Osteoblast (primary cell): ENCODE data around the gene FHIT. TPM values are rescaled to one million over a fixed set of nuclear protein-coding genes. Genes with fewer than 3 reads are reported as not detected.

Experiments used
- DNase-seq: peaks from one replicate; pipeline ENCODE4 v3.0.0; 2011; ENCODE audit warnings: low spot score, mixed read lengths; ENCODE audit not compliant: insufficient read length; ENCODE audit errors: missing footprints
- H2AFZ ChIP-seq: 2 replicates; pipeline ENCODE4 v1.6.0; 2011; ENCODE audit warnings: mild to moderate bottlenecking, low read length
- H3K27ac ChIP-seq: 2 replicates; pipeline ENCODE4 v1.5.1; 2011; ENCODE audit warnings: mild to moderate bottlenecking, low read depth, low read length, moderate library complexity
- H3K27me3 ChIP-seq: 2 replicates; pipeline ENCODE4 v1.6.0; 2012; ENCODE audit warnings: mild to moderate bottlenecking, control low read depth, inconsistent platforms, low read length, moderate library complexity; ENCODE audit not compliant: insufficient read depth
- H3K36me3 ChIP-seq: 2 replicates; pipeline ENCODE4 v1.5.1; 2011; ENCODE audit warnings: mild to moderate bottlenecking, low read length, control low read depth, moderate library complexity; ENCODE audit not compliant: insufficient read depth
- H3K4me1 ChIP-seq: 2 replicates; pipeline ENCODE4 v1.5.1; 2011; ENCODE audit warnings: mild to moderate bottlenecking, low read length, control low read depth, moderate library complexity; ENCODE audit not compliant: insufficient read depth
- H3K4me2 ChIP-seq: 2 replicates; pipeline ENCODE4 v1.6.0; 2011; ENCODE audit warnings: mild to moderate bottlenecking, low read length; ENCODE audit not compliant: insufficient read depth
- H3K4me3 ChIP-seq: fragments of 200-600 bp; sonication (generic); 3 replicates; pipeline ENCODE4 v1.5.1; 2012; ENCODE audit warnings: mild to moderate bottlenecking, low read length, inconsistent platforms; ENCODE audit not compliant: insufficient read depth
- H3K79me2 ChIP-seq: 2 replicates; pipeline ENCODE4 v1.6.0; 2012; ENCODE audit warnings: mild to moderate bottlenecking, low read length, control low read depth, inconsistent platforms; ENCODE audit not compliant: insufficient read depth
- H3K9me3 ChIP-seq: 2 replicates; pipeline ENCODE4 v1.5.1; 2011; ENCODE audit warnings: low read depth, low read length, control low read depth
- H4K20me1 ChIP-seq: 2 replicates; pipeline ENCODE4 v1.6.0; 2012; ENCODE audit warnings: mild to moderate bottlenecking, low read length, control low read depth; ENCODE audit not compliant: insufficient read depth
- total RNA-seq: library from RNA; depleted of rRNA; stranded (reverse); fragments of >200 nt; gene quantifications from 2 replicates; pipeline ENCODE4 v1.2.3, GENCODE V29; 2012
- TF ChIP-seq, protein P1 (sequence below): IDR thresholded peaks from 2 replicates; pipeline ENCODE4 v1.5.1; 2011; ENCODE audit warnings: mild to moderate bottlenecking, low read depth, low read length, moderate library complexity; ENCODE audit errors: extremely low read depth

Gene FHIT
- total RNA-seq, 1 donor: 3.3 TPM

DNA sequence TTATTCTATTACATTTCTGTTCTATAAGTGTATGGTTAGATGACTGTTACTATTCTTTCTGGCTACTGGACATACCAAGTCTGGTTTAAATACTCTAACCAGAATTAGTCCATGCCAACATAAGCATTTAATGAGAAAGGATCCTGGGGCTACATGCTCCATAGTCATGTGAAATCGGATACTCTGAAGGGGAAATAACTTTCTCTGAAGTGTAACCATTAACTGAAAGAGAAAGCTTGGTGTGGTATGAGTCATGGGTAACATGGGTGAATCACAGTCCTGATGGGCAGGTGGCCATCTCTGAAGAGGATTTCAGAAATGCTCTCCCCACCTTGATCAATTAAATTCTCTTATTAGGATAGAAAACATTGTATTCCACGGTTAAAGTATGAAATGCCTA is 69.4 kb downstream of the FHIT start:
- Histone ChIP-seq H3K36me3 (no peaks in the 10 kb centered on the region), H3K4me2 (no peak overlapping the region), H3K4me3 (no peak overlapping the region), H2AFZ (no peak overlapping the region), H3K4me1 (no peaks in the 10 kb centered on the region), H3K27ac (no peak overlapping the region), H3K79me2 (no peaks in the 10 kb centered on the region), H3K9me3 (no peaks in the 10 kb centered on the region), H4K20me1 (no peaks in the 10 kb centered on the region), H3K27me3 (no peaks in the 10 kb centered on the region)
- TF ChIP-seq, protein P1, sequence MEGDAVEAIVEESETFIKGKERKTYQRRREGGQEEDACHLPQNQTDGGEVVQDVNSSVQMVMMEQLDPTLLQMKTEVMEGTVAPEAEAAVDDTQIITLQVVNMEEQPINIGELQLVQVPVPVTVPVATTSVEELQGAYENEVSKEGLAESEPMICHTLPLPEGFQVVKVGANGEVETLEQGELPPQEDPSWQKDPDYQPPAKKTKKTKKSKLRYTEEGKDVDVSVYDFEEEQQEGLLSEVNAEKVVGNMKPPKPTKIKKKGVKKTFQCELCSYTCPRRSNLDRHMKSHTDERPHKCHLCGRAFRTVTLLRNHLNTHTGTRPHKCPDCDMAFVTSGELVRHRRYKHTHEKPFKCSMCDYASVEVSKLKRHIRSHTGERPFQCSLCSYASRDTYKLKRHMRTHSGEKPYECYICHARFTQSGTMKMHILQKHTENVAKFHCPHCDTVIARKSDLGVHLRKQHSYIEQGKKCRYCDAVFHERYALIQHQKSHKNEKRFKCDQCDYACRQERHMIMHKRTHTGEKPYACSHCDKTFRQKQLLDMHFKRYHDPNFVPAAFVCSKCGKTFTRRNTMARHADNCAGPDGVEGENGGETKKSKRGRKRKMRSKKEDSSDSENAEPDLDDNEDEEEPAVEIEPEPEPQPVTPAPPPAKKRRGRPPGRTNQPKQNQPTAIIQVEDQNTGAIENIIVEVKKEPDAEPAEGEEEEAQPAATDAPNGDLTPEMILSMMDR: no peak
- peak; percentile 49 for DNase-seq

DNA sequence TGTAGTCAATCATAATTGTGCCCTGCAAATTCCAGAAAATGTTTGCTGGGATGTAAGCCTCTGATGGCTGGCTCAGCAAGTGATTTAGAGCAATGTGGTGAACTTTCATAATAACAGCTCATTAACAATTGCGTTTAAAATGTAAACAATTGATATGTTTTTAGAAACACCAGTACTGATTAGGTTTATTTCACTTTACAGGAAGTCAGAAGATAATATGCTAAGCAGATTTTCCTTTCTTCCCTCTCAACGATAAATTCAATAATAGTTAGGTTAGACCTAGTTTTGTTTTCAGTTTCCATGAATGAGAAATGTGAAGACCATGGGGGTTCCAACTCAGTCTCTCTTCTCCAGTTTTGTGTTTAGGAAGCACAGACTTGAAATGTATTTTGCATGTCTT is 71.0 kb downstream of the FHIT start:
- Histone ChIP-seq H2AFZ (no peak overlapping the region), H3K9me3 (no peaks in the 10 kb centered on the region), H3K79me2 (no peaks in the 10 kb centered on the region), H3K27ac (no peak overlapping the region), H3K27me3 (no peaks in the 10 kb centered on the region), H3K4me2 (no peak overlapping the region), H3K4me1 (no peaks in the 10 kb centered on the region), H3K36me3 (no peaks in the 10 kb centered on the region), H4K20me1 (no peaks in the 10 kb centered on the region), H3K4me3 (no peak overlapping the region)
- no peak for DNase-seq
- TF ChIP-seq, protein P1: no peak

DNA sequence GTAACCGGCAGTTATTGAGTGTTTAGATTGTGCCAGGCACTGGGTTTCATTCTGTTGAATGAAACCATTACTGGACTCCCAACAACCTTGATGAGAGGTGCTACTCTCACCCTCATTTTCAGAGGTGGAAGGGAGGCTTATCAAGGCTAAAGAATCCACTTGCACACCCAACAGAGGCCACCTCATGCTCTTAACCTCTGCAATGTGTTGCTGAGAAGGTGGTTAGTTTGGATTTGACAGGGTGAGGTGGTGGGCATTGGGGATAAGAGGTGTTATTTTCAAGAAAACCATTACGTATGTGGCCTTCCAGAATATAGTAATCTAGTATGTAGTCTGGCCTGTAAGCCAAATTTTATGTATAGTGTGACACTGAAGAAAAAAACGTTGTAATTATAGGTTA is 73.1 kb downstream of the FHIT start:
- H2AFZ ChIP-seq: no peak overlapping the region
- H3K9me3 ChIP-seq: no peaks in the 10 kb centered on the region
- H4K20me1 ChIP-seq: no peaks in the 10 kb centered on the region
- H3K4me2 ChIP-seq: no peak overlapping the region
- no peaks in the 10 kb centered on the region for H3K36me3 ChIP-seq
- no peak overlapping the region for H3K4me3 ChIP-seq
- TF ChIP-seq, protein P1: no peak
- H3K4me1 ChIP-seq: no peaks in the 10 kb centered on the region
- H3K27me3 ChIP-seq: no peaks in the 10 kb centered on the region
- DNase-seq: no peak
- H3K27ac ChIP-seq: no peak overlapping the region
- H3K79me2 ChIP-seq: no peaks in the 10 kb centered on the region

DNA sequence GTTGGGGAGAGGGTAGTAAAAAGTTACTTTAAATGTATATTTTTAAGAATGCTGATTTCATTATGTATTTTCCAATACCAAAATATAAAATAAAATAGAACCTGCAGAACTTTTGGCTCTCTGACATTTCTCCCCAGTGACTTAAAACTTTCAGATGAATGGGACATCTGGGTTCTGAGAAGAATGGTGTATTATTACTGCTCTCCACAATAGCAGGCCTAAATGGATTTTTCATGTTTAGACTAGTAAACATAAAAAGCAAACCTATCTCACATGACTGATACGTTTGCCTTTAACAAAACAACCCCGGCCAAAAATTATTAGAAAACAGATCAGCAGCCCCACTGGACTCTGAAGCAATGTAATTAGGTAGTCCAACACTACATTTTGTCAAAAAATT is 73.8 kb downstream of the FHIT start:
- H3K9me3 ChIP-seq: no peaks in the 10 kb centered on the region
- H3K4me2 ChIP-seq: no peak overlapping the region
- H3K27me3 ChIP-seq: no peaks in the 10 kb centered on the region
- no peaks in the 10 kb centered on the region for H3K4me1 ChIP-seq
- H3K79me2 ChIP-seq: no peaks in the 10 kb centered on the region
- TF ChIP-seq, protein P1: no peak
- H3K36me3 ChIP-seq: no peaks in the 10 kb centered on the region
- H3K27ac ChIP-seq: no peak overlapping the region
- no peaks in the 10 kb centered on the region for H4K20me1 ChIP-seq
- no peak for DNase-seq
- no peak overlapping the region for H2AFZ ChIP-seq
- H3K4me3 ChIP-seq: no peak overlapping the region
